Islet of Langerhans (tissue), 1 donor: ENCODE data around the gene JAKMIP2.
"Not testable (repeated sequence)": the region's sequence is repeated elsewhere in the genome, so short reads cannot be mapped to it uniquely, and the experiment has no call there.

Experiments used
- FAIRE-seq: peaks from one replicate; lab custom pipeline; 2011; peaks lifted over from hg19 to GRCh38; lab: Jason Lieb, UNC

The JAKMIP2 gene

GRCh38 chr5:147555176-147555575 lies 227.4 kb downstream of the JAKMIP2 start:
- no peak for FAIRE-seq

- FAIRE-seq, result peak; percentile 49
Observed at GRCh38 chr5:147554261-147554817, 228.2 kb downstream of the JAKMIP2 start.

- not testable (repeated sequence) for FAIRE-seq
Observed at GRCh38 chr5:147553817-147554216, 228.7 kb downstream of the JAKMIP2 start.

GRCh38 chr5:147552897-147553296 lies 229.6 kb downstream of the JAKMIP2 start:
- no peak for FAIRE-seq

GRCh38 chr5:147551677-147552076 lies 230.9 kb downstream of the JAKMIP2 start:
- FAIRE-seq, result no peak

GRCh38 chr5:147547730-147548129 lies 234.8 kb downstream of the JAKMIP2 start:
- FAIRE-seq, result no peak

GRCh38 chr5:147544556-147544955 lies 238.0 kb downstream of the JAKMIP2 start:
- FAIRE-seq, result no peak

- no peak for FAIRE-seq
Observed at GRCh38 chr5:147539053-147539452, 243.5 kb downstream of the JAKMIP2 start.

- FAIRE-seq, result no peak
Observed at GRCh38 chr5:147538236-147538635, 244.3 kb downstream of the JAKMIP2 start.
